HepG2 (cell line): ENCODE data around the gene KCND3. TPM values are rescaled to one million over a fixed set of nuclear protein-coding genes. Genes with fewer than 3 reads are reported as not detected.

Source experiments
- ATF7-NPFF ChIP-seq: sonication (generic); formaldehyde crosslinking; IDR thresholded peaks from 2 replicates; pipeline ENCODE4 v1.8.1; 2023; ENCODE audit warnings: mild to moderate bottlenecking, low read depth, missing genetic modification reagents, moderate library complexity
- CREB1 ChIP-seq, 2 experiments: fragments of 450-650 bp in 1 of 2; IDR thresholded peaks; 2 replicates each; pipeline ENCODE4 v1.6.1; 2016 to 2017; ENCODE audit warnings: control low read depth in 1 of 2, mild to moderate bottlenecking in 1 of 2, missing compliant biosample characterization in 1 of 2, missing genetic modification characterization in 1 of 2
- EHMT2 ChIP-seq: fragments of 200-600 bp; sonication (generic); IDR thresholded peaks from 2 replicates; pipeline ENCODE4 v1.7.0; 2017; ENCODE audit warnings: antibody characterized with exemption, low read depth, low read length, borderline replicate concordance
- FOXO1 ChIP-seq: sonication (generic); formaldehyde crosslinking; IDR thresholded peaks from 2 replicates; pipeline ENCODE4 v1.4.0; 2020; ENCODE audit warnings: missing genetic modification reagents
- KDM1A ChIP-seq: IDR thresholded peaks from 2 replicates; pipeline ENCODE4 v1.6.1; 2016; ENCODE audit warnings: missing compliant biosample characterization
- PRPF4 ChIP-seq: fragments of 200-400 bp; formaldehyde crosslinking; IDR thresholded peaks from 2 replicates; pipeline ENCODE4 v1.6.1; 2016; ENCODE audit warnings: low read length, low read depth; ENCODE audit not compliant: poor library complexity, severe bottlenecking
- ZNF143 ChIP-seq: sonication (generic); formaldehyde crosslinking; IDR thresholded peaks from 2 replicates; pipeline ENCODE4 v1.4.0; 2020; ENCODE audit warnings: missing genetic modification reagents
- ZNF572 ChIP-seq: sonication (generic); formaldehyde crosslinking; IDR thresholded peaks from 2 replicates; pipeline ENCODE4 v1.5.1; 2020; ENCODE audit warnings: mild to moderate bottlenecking, missing genetic modification reagents
- polyA plus RNA-seq, 8 experiments: library from polyadenylated mRNA; depleted of rRNA in 3 of 8; stranded (reverse) in 7 of 8; unstranded in 1 of 8; fragments of >200 nt; fragmentation: Illumina TruSeq in 4 of 8; extraction: Trizol in 4 of 8; gene quantifications; 2 replicates each; pipeline versions ENCODE4 v1.2.1 to v1.2.3, GENCODE V29; 2011 to 2016; ENCODE audit warnings: low read depth in 4 of 8, missing spikeins in 1 of 8, mixed read lengths in 1 of 8; ENCODE audit not compliant: insufficient read depth in 1 of 8
- total RNA-seq, 5 experiments: library from RNA; depleted of rRNA; stranded (reverse); fragments of >200 nt; fragmentation: Illumina TruSeq; extraction: Trizol; gene quantifications; 2 replicates each; pipeline ENCODE4 v1.2.3, GENCODE V29; 2016; ENCODE audit warnings: low read depth in 1 of 5
- TF ChIP-seq, protein P1 (sequence below): sonication (generic); formaldehyde crosslinking; IDR thresholded peaks from 2 replicates; pipeline ENCODE4 v1.4.0; 2020; ENCODE audit warnings: mild to moderate bottlenecking, missing genetic modification reagents
- TF ChIP-seq, protein P2 (sequence below): sonication (generic); formaldehyde crosslinking; IDR thresholded peaks from 2 replicates; pipeline ENCODE4 v1.4.0; 2020; ENCODE audit warnings: mild to moderate bottlenecking, missing genetic modification reagents, borderline replicate concordance
- TF ChIP-seq, protein P3 (sequence below): sonication (generic); formaldehyde crosslinking; IDR thresholded peaks from 2 replicates; pipeline ENCODE4 v1.4.0; 2020; ENCODE audit warnings: mild to moderate bottlenecking, missing genetic modification reagents

KCND3 gene
- total and polyA plus RNA-seq, 2 of the 13 experiments (the other 11 are each of a cell fraction or from before 2014, with no cell fraction given): 0.04 TPM; not detected in 1

DNA sequence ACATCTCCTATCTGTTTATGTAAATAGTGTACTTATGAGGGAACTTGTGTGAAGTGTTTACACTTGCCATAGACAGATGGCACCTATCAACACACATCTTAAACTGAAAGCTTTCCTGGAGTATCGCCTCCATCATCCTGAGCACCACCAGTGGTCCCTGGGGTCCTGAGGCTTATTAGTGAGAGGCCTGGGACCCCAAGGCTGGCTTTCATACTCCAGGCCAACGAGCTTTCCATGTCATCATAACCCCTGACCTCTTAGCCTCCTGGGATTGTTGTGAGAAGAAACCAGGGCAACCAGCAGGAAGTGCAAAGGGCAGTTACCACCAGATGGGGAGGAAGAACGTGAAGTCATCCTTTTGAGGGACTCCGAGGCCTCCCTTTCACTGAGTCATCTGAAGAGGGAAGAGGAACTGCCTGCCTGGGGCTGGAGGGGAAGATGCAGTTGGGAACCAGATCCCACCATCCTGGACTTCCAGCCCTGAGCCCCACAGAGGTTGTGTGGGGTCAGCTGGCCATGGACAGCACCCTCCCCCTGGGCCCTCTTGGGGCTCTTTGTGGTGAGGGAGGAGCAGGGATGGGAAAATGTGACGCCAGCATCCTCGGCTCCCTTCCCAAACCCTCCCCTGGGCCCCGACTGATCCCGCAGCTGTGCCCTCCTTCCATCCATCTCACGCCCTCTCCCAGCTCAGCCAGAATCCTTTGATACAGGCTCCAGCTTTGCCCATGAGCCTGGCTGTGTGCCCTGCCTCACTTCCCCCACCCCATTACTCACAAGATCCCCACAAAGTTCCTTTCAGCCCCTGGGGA, 256.1 kb downstream of the KCND3 start (continued):
- TF ChIP-seq, protein P1, sequence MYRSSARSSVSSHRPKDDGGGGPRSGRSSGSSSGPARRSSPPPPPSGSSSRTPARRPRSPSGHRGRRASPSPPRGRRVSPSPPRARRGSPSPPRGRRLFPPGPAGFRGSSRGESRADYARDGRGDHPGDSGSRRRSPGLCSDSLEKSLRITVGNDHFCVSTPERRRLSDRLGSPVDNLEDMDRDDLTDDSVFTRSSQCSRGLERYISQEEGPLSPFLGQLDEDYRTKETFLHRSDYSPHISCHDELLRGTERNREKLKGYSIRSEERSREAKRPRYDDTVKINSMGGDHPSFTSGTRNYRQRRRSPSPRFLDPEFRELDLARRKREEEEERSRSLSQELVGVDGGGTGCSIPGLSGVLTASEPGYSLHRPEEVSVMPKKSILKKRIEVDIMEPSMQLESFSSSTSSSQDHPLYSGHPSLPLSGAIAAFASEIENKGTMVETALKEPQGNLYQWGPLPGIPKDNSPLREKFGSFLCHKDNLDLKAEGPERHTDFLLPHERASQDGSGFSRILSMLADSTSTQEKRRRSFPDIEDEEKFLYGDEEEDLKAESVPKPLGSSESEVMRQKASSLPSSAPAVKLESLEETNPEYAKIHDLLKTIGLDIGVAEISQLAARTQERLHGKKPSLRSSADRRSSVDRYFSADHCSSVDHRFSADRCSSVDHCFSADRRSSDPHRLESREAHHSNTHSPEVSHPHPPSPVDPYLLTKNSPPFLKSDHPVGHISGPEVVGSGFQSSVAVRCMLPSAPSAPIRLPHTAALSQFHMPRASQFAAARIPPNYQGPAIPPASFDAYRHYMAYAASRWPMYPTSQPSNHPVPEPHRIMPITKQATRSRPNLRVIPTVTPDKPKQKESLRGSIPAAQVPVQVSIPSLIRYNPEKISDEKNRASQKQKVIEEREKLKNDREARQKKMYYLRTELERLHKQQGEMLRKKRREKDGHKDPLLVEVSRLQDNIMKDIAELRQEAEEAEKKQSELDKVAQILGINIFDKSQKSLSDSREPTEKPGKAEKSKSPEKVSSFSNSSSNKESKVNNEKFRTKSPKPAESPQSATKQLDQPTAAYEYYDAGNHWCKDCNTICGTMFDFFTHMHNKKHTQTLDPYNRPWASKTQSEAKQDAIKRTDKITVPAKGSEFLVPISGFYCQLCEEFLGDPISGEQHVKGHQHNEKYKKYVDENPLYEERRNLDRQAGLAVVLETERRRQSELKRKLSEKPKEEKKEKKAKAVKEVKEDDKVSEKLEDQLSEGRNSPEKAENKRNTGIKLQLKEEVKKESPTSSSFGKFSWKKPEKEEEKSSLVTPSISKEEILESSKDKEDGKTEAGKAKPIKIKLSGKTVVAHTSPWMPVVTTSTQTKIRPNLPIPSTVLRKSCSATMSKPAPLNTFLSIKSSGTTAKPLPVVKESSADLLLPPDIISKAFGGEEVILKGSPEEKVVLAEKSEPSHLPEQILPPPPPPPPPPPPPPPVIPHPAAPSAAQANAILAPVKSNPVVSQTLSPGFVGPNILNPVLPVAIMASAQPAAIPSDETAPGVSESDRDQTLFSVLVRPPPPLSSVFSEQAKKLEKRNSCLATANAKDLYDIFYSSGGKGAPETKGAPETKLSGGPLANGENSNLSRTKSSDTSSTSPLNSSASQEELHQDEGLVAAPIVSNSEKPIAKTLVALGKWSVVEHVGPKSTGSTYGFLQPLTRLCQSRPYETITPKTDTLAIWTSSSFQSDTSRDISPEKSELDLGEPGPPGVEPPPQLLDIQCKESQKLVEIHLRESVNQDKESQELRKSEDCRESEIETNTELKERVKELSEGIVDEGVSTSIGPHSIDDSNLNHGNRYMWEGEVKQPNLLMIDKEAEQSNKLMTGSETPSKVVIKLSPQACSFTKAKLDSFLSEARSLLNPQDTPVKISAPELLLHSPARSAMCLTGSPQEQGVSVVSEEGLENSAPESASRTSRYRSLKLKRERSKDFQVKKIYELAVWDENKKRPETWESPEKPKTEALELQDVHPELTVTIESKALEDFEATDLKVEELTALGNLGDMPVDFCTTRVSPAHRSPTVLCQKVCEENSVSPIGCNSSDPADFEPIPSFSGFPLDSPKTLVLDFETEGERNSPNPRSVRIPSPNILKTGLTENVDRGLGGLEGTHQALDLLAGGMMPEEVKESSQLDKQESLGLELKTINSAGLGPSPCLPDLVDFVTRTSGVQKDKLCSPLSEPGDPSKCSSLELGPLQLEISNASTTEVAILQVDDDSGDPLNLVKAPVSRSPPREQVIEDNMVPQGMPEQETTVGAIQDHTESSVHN (CRISPR knock-in tag): no peak
- TF ChIP-seq, protein P2, sequence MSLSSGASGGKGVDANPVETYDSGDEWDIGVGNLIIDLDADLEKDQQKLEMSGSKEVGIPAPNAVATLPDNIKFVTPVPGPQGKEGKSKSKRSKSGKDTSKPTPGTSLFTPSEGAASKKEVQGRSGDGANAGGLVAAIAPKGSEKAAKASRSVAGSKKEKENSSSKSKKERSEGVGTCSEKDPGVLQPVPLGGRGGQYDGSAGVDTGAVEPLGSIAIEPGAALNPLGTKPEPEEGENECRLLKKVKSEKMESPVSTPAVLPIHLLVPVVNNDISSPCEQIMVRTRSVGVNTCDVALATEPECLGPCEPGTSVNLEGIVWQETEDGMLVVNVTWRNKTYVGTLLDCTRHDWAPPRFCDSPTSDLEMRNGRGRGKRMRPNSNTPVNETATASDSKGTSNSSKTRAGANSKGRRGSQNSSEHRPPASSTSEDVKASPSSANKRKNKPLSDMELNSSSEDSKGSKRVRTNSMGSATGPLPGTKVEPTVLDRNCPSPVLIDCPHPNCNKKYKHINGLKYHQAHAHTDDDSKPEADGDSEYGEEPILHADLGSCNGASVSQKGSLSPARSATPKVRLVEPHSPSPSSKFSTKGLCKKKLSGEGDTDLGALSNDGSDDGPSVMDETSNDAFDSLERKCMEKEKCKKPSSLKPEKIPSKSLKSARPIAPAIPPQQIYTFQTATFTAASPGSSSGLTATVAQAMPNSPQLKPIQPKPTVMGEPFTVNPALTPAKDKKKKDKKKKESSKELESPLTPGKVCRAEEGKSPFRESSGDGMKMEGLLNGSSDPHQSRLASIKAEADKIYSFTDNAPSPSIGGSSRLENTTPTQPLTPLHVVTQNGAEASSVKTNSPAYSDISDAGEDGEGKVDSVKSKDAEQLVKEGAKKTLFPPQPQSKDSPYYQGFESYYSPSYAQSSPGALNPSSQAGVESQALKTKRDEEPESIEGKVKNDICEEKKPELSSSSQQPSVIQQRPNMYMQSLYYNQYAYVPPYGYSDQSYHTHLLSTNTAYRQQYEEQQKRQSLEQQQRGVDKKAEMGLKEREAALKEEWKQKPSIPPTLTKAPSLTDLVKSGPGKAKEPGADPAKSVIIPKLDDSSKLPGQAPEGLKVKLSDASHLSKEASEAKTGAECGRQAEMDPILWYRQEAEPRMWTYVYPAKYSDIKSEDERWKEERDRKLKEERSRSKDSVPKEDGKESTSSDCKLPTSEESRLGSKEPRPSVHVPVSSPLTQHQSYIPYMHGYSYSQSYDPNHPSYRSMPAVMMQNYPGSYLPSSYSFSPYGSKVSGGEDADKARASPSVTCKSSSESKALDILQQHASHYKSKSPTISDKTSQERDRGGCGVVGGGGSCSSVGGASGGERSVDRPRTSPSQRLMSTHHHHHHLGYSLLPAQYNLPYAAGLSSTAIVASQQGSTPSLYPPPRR: 0 out of 2 replicates have a peak, but pooled peaks have one; percentile 29
- TF ChIP-seq FOXO1 (CRISPR knock-in tag) (peak; percentile 46; the same call in 1 of the 2 replicates), KDM1A (CRISPR knock-in tag) (no peak), EHMT2 (peak; percentile 73; the same call in 1 of the 2 replicates), ZNF143 (CRISPR knock-in tag) (peak; percentile 59; the same call in 1 of the 2 replicates), ZNF572 (CRISPR knock-in tag) (no peak), PRPF4 (no peak), ATF7-NPFF (CRISPR knock-in tag) (no peak), CREB1 (IDR thresholded peaks at IDR 0.05) (peak; percentile 40), CREB1 (CRISPR knock-in tag; IDR thresholded peaks at IDR 0.05) (no peak)
- TF ChIP-seq, protein P3, sequence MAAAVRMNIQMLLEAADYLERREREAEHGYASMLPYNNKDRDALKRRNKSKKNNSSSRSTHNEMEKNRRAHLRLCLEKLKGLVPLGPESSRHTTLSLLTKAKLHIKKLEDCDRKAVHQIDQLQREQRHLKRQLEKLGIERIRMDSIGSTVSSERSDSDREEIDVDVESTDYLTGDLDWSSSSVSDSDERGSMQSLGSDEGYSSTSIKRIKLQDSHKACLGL (CRISPR knock-in tag): no peak
